GM12874 (cell line): ENCODE data around the gene BTNL2.

Experiments used
- TF ChIP-seq, protein P1 (sequence below): IDR thresholded peaks from 2 replicates; pipeline ENCODE4 v1.5.1; 2011; ENCODE audit warnings: low read depth, mild to moderate bottlenecking, control low read depth, low read length, moderate library complexity; ENCODE audit not compliant: insufficient read depth

Gene BTNL2

DNA sequence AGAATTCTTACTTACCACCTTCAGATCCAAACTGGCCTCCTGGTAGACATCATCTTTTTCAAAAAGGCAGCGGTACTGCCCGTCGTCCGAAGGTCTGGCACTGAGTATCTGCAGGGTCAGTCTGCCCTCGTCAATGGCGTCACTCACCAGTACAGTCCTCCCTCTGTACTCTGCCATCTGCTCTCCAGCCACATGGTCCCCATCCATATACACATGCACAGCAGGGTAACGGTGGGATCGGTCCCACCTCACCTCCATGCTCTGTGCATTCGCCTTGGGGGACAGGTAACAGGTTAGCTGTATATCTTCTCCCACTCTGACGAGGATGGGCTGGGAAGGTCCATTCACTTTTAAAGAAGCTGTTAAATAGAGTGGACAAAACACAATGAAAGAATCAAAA, 11.0 kb downstream of the BTNL2 start:
- TF ChIP-seq, protein P1, sequence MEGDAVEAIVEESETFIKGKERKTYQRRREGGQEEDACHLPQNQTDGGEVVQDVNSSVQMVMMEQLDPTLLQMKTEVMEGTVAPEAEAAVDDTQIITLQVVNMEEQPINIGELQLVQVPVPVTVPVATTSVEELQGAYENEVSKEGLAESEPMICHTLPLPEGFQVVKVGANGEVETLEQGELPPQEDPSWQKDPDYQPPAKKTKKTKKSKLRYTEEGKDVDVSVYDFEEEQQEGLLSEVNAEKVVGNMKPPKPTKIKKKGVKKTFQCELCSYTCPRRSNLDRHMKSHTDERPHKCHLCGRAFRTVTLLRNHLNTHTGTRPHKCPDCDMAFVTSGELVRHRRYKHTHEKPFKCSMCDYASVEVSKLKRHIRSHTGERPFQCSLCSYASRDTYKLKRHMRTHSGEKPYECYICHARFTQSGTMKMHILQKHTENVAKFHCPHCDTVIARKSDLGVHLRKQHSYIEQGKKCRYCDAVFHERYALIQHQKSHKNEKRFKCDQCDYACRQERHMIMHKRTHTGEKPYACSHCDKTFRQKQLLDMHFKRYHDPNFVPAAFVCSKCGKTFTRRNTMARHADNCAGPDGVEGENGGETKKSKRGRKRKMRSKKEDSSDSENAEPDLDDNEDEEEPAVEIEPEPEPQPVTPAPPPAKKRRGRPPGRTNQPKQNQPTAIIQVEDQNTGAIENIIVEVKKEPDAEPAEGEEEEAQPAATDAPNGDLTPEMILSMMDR, result no peak

DNA sequence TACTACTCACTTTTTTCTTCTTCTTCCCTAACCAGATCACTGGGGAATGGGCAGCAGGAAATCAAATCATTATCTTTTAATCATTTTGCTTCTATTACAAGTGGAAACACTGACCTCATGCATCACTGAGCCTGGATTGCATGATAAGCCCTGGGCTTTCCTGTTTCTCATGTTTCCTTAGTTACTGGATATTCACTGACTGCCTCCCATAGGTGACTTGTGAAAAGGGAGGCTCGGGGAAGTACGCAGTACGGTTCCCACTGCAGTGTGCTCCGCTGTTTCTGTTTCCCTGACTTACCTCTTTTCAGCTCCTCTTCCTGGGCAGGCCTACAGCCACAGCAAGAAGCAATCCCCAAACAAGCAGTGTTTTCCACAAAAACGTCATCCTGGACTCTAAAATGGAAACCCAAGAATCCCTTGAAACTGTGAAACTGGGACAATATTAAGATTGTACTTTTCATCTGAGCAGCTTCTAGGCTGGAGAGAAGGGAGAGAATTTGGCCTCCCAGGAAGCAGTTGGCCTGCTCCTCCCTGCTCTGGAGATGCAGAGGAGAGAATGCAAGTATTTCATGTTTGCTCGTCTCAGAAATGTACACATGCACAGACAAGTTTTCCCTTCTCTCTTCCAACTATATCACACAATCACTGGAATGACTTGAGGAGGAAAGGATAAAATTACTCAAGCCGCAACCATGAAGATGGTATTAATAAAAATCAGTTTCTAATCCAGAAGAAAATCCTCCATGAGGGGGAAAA, 13.1 kb downstream of the BTNL2 start:
- TF ChIP-seq, protein P1, result no peak

DNA sequence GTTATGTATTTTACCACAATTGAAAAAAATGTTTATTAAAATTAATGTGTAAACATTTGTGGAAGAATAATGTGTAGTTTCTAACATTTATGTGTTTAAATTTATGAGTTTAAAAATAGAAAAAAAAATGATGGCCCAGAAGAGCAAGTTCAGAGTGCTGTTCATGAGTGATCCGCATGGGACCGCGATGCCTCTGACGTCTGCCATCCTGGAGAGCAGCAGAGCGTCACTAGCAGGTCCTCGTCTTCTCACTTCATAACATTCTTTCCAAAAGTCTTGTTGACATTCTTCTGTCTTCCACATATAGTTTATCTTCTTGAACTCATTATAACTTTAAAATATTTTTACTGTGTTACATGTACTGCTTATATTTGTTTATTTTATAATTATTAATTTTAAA, 15.5 kb downstream of the BTNL2 start:
- TF ChIP-seq, protein P1, result no peak

DNA sequence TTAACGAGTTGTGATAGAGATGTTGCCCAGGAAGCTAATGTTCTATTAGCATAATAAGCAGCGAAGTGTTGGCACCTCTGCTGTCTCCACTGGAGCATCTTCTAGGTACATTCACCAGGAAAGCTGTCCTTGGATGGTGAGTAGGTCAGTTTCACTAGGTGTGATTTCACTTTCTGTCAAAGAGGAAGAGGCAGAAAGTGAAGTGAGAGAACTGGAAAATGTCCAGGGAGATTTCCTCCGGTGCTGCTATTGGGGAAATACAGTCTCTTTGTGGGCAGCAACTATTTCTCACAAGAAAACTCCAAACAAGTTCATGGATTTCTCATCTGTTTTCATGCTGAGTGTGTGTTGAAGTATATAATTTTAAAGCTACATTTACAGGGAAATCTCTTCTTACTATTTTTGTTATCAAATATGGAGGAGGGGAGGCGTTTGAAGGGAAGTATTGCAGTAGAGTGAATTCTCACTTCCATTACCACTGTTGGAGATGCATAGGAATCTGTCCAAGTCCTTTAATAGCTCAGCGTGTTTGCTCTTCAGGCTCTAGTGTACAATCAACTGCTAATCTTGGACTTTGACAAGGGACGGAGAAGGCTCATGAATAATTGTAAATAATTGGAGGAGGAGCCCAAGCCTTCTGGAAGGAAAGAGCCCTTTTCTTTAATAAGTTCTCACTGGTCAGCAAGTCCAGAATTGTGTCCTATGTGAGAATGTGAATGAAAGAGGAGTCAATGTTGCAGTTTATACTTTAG, 19.2 kb downstream of the BTNL2 start:
- TF ChIP-seq, protein P1, result no peak

DNA sequence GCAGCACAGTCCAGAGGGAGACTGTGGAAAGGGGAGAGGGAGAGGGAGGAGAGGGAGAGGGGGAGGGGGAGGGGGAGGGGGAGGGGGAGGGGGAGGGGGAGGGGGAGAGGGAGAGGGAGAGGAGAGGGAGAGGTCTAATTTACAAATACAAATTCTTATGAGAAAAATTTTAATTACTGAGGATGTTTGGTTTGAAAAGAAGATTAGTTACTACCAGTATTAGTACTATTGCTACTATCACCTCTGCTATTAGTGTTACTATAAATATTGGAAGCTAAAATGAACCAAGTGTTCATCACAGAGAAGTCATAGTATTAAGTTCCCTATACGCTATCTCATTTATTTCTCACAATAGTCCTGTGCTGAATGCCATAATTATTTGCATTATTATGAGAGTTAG, 20.9 kb downstream of the BTNL2 start:
- TF ChIP-seq, protein P1, result no peak

DNA sequence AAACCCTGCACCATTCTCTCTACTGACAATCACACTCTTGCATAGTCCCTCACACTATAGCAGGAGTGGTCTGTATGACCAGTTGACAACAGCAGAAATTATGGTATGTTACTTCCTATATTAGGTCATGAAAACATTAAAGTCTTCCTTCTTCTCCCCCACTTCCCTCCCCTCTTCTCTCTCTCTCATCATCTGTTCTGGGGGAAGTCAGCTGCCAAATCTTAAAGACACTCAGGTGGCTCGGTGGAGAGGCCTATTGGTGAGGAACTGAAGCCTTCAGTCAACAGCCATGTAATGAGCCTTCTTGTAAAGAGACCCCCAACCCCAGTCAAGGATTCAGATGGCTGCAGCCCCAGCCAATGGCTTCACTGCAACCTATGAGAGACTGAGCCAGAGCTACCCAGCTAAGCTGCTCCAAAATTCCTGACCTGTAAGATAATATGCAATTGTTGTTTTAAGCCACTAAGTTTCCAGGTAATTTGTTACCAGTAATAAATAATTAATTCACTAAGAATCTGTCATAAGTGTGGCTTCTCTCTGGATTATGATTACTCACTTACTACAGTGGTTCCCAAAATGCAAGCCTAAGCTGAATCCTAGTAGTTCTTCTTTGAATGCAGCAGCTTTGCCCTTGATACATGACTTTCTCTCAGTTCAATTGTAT, 24.1 kb downstream of the BTNL2 start:
- TF ChIP-seq, protein P1, result no peak

DNA sequence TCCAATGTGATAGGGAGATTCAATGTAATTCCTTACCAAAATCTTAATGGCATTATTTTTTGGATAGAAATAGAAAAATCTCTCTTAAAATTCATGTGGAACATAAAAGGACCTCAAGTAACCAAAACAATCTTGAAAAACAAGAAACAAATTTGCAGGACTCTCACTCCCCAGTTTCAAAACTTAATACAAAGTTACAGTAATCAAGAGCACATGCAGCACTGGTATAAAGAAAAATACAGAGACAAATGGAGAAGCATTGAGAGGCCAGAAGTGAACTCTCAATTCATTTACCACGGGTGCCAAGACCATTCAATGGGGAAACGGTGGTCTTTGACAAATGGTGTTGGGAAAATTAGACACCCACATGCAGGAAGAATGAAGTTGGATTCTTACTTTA, 27.4 kb downstream of the BTNL2 start:
- TF ChIP-seq, protein P1, result no peak
